ENCODE data around the gene MED7.

DNA sequence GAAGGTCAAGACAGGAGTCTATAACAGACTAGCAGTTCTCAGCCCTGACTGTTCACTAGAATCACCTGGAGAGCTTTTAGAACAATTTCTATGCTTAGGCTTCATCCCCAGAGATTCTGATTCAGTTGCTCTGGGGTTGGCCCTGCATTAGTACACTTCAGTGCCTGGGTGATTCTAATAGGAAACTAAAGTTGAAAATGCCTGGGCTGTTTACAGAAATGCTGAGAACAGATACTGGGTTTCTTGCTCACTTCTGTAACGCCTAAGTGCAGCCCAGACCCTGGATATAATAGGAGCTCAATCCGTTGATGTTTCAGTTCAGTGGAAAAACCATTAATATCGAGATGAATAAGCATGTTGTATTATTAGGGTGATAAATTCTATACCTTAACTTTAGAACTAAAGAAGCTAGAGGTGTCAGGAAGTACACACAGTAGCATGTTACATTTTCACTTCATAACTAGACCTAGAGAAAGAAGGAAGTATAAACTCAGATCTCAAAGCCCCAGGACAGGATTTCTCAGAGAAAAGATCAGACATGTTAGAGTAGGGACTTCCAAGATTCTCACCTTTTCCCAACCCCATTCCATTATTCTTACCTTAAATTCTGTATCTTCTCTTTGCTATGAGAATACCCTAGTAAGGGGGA lies 54.2 kb downstream of the MED7 start:
- TF ChIP-seq, protein P1, sequence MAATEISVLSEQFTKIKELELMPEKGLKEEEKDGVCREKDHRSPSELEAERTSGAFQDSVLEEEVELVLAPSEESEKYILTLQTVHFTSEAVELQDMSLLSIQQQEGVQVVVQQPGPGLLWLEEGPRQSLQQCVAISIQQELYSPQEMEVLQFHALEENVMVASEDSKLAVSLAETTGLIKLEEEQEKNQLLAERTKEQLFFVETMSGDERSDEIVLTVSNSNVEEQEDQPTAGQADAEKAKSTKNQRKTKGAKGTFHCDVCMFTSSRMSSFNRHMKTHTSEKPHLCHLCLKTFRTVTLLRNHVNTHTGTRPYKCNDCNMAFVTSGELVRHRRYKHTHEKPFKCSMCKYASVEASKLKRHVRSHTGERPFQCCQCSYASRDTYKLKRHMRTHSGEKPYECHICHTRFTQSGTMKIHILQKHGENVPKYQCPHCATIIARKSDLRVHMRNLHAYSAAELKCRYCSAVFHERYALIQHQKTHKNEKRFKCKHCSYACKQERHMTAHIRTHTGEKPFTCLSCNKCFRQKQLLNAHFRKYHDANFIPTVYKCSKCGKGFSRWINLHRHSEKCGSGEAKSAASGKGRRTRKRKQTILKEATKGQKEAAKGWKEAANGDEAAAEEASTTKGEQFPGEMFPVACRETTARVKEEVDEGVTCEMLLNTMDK (IDR thresholded peaks at IDR 0.05; ENCODE audit: borderline replicate concordance, insufficient read depth, low read depth, low read length, poor library complexity, severe bottlenecking) = no peak
- no peak for TF ChIP-seq RAD21 (CRISPR knock-in tag; conservative IDR thresholded peaks at IDR 0.05 in 1 of 2, IDR thresholded peaks at IDR 0.05 in 1 of 2)
- TF ChIP-seq RAD51 (IDR thresholded peaks at IDR 0.05; ENCODE audit: borderline replicate concordance, low read depth) = no peak
- TF ChIP-seq NFXL1 (CRISPR knock-in tag; IDR thresholded peaks at IDR 0.05) = no peak
- TF ChIP-seq, protein P2, sequence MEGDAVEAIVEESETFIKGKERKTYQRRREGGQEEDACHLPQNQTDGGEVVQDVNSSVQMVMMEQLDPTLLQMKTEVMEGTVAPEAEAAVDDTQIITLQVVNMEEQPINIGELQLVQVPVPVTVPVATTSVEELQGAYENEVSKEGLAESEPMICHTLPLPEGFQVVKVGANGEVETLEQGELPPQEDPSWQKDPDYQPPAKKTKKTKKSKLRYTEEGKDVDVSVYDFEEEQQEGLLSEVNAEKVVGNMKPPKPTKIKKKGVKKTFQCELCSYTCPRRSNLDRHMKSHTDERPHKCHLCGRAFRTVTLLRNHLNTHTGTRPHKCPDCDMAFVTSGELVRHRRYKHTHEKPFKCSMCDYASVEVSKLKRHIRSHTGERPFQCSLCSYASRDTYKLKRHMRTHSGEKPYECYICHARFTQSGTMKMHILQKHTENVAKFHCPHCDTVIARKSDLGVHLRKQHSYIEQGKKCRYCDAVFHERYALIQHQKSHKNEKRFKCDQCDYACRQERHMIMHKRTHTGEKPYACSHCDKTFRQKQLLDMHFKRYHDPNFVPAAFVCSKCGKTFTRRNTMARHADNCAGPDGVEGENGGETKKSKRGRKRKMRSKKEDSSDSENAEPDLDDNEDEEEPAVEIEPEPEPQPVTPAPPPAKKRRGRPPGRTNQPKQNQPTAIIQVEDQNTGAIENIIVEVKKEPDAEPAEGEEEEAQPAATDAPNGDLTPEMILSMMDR (IDR thresholded peaks at IDR 0.05 in 2 of 3, conservative IDR thresholded peaks at IDR 0.05 in 1 of 3; ENCODE audit: insufficient read depth in 2 of 3, low read depth in 1 of 3, low read length in 3 of 3) = no peak
- TF ChIP-seq RFX5 (IDR thresholded peaks at IDR 0.05; ENCODE audit: low read depth, low read length) = no peak
- TF ChIP-seq, protein P3, sequence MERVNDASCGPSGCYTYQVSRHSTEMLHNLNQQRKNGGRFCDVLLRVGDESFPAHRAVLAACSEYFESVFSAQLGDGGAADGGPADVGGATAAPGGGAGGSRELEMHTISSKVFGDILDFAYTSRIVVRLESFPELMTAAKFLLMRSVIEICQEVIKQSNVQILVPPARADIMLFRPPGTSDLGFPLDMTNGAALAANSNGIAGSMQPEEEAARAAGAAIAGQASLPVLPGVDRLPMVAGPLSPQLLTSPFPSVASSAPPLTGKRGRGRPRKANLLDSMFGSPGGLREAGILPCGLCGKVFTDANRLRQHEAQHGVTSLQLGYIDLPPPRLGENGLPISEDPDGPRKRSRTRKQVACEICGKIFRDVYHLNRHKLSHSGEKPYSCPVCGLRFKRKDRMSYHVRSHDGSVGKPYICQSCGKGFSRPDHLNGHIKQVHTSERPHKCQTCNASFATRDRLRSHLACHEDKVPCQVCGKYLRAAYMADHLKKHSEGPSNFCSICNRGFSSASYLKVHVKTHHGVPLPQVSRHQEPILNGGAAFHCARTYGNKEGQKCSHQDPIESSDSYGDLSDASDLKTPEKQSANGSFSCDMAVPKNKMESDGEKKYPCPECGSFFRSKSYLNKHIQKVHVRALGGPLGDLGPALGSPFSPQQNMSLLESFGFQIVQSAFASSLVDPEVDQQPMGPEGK (CRISPR knock-in tag; IDR thresholded peaks at IDR 0.05; ENCODE audit: borderline replicate concordance) = no peak
- TF ChIP-seq KAT7 (CRISPR knock-in tag; IDR thresholded peaks at IDR 0.05; ENCODE audit: borderline replicate concordance) = no peak
- TF ChIP-seq EP300 (IDR thresholded peaks at IDR 0.05; ENCODE audit: low read length) = no peak
- TF ChIP-seq ZBTB11 (CRISPR knock-in tag; IDR thresholded peaks at IDR 0.05) = no peak
- no peak for TF ChIP-seq DIDO1 (tag; IDR thresholded peaks at IDR 0.05; ENCODE audit: low read depth)
